Muscle of back (tissue), 11 donors: ENCODE results near the gene FNDC3B. TPM values are rescaled to one million over a fixed set of nuclear protein-coding genes. Genes with fewer than 3 reads are reported as not detected.

Experiments
- DNase-seq, 3 donors: peaks; one replicate each; pipeline versions ENCODE4 v3.0.0 to v3.0.0-alpha.2; 2013
- polyA plus RNA-seq, 10 donors: library from polyadenylated mRNA; unstranded; fragments of 120-200 nt; gene quantifications; one replicate each; pipeline ENCODE4 v1.2.1, GENCODE V29; 2013; ENCODE audit not compliant: insufficient read length in 10 of 10

FNDC3B gene
- polyA plus RNA-seq, 10 donors, result 53.2 to 77.3 (median 67.4) TPM

- no peak for DNase-seq
Measured at GRCh38 chr3:172305552-172305951, 266.2 kb downstream of the FNDC3B start.

GRCh38 chr3:172305974-172306373, 266.6 kb downstream of the FNDC3B start:
- DNase-seq, result no peak

GRCh38 chr3:172307141-172307560, 267.8 kb downstream of the FNDC3B start:
- DNase-seq, result no peak

- DNase-seq, result no peak
Measured at GRCh38 chr3:172309059-172309458, 269.7 kb downstream of the FNDC3B start.

GRCh38 chr3:172309741-172310427, 270.5 kb downstream of the FNDC3B start:
- DNase-seq, result no peak

- no peak for DNase-seq
Measured at GRCh38 chr3:172310428-172310760, 271.0 kb downstream of the FNDC3B start.

GRCh38 chr3:172311217-172311616, 271.8 kb downstream of the FNDC3B start:
- no peak for DNase-seq

GRCh38 chr3:172312001-172312400, 272.6 kb downstream of the FNDC3B start:
- peak in 2 of 3 donors; percentile 56 to 77 for DNase-seq

- no peak for DNase-seq
Measured at GRCh38 chr3:172312711-172313110, 273.3 kb downstream of the FNDC3B start.

- DNase-seq, result peak in 1 of 3 donors; percentile 44
Measured at GRCh38 chr3:172313671-172314070, 274.3 kb downstream of the FNDC3B start.

- DNase-seq, result peak in 1 of 3 donors; percentile 39
Measured at GRCh38 chr3:172314591-172315160, 275.3 kb downstream of the FNDC3B start.

- no peak for DNase-seq
Measured at GRCh38 chr3:172315401-172316091, 276.2 kb downstream of the FNDC3B start.

GRCh38 chr3:172316758-172317157, 277.4 kb downstream of the FNDC3B start:
- DNase-seq, result no peak

- no peak for DNase-seq
Measured at GRCh38 chr3:172317481-172317880, 278.1 kb downstream of the FNDC3B start.

- peak; percentile 82 to 90 (median 89) for DNase-seq
Measured at GRCh38 chr3:172317984-172318383, 278.6 kb downstream of the FNDC3B start.

GRCh38 chr3:172319595-172319994, 280.2 kb downstream of the FNDC3B start:
- peak in 2 of 3 donors; percentile 64 to 75 for DNase-seq

- DNase-seq, result no peak
Measured at GRCh38 chr3:172320468-172320867, 281.1 kb downstream of the FNDC3B start.

- DNase-seq, result no peak
Measured at GRCh38 chr3:172321035-172321434, 281.7 kb downstream of the FNDC3B start.

GRCh38 chr3:172323894-172324610, 284.7 kb downstream of the FNDC3B start:
- no peak for DNase-seq

- DNase-seq, result no peak
Measured at GRCh38 chr3:172324611-172325203, 285.3 kb downstream of the FNDC3B start.

GRCh38 chr3:172325461-172325860, 286.1 kb downstream of the FNDC3B start:
- DNase-seq, result no peak

- DNase-seq, result no peak
Measured at GRCh38 chr3:172326993-172327392, 287.6 kb downstream of the FNDC3B start.
